WTC11 (cell line): ENCODE measurements around the gene ANKRD53. TPM values are rescaled to one million over a fixed set of nuclear protein-coding genes. Genes with fewer than 3 reads are reported as not detected.

Source experiments
- ATAC-seq: fragments of 200-7000 bp; cut with Tn5 transposase; 2 replicates; pipeline ENCODE4 v1.10.0; 2021; ENCODE audit warnings: mild to moderate bottlenecking, moderate library complexity
- CTCF ChIA-PET: fragments of 300-600 bp; sonication (Branson Sonifier 250); formaldehyde crosslinking; loops from one replicate; lab custom pipeline; 2021; ENCODE audit warnings: antibody characterized with exemption; lab: Charles Lee
- POLR2A ChIA-PET: fragments of 350-600 bp; sonication (Branson Sonifier 250); formaldehyde crosslinking; loops from one replicate; lab custom pipeline; 2021; ENCODE audit warnings: antibody characterized with exemption; lab: Charles Lee
- DNase-seq: peaks from one replicate; pipeline ENCODE4 v3.0.0; 2021; ENCODE audit warnings: low spot score
- H3K27ac Mint-ChIP-seq: 2 replicates; pipeline ENCODE4 v1.8.0; 2021; ENCODE audit warnings: mixed read lengths
- H3K27me3 Mint-ChIP-seq: 2 replicates; pipeline ENCODE4 v1.8.0; 2021; ENCODE audit warnings: low read depth, mild to moderate bottlenecking, moderate library complexity, mixed read lengths
- H3K36me3 Mint-ChIP-seq: 2 replicates; pipeline ENCODE4 v1.8.0; 2021; ENCODE audit warnings: mixed read lengths
- H3K4me1 Mint-ChIP-seq: 2 replicates; pipeline ENCODE4 v1.8.0; 2022; ENCODE audit warnings: mixed read lengths
- H3K4me3 Mint-ChIP-seq: 2 replicates; pipeline ENCODE4 v1.8.0; 2021; ENCODE audit warnings: mild to moderate bottlenecking, moderate library complexity, mixed read lengths
- H3K9me3 Mint-ChIP-seq: 2 replicates; pipeline ENCODE4 v1.8.0; 2021; ENCODE audit warnings: mixed read lengths
- CREM ChIP-seq: sonication (generic); formaldehyde crosslinking; IDR thresholded peaks from 2 replicates; pipeline ENCODE4 v1.8.1; 2022; ENCODE audit warnings: mild to moderate bottlenecking, missing genetic modification reagents, moderate library complexity
- ETV6 ChIP-seq: sonication (generic); formaldehyde crosslinking; IDR thresholded peaks from 2 replicates; pipeline ENCODE4 v1.8.1; 2022; ENCODE audit warnings: mild to moderate bottlenecking, missing genetic modification reagents
- RORB ChIP-seq: fragments of 250-450 bp; sonication (Bioruptor Pico); IDR thresholded peaks from 2 replicates; pipeline ENCODE4 v1.9.0; 2021; ENCODE audit warnings: mild to moderate bottlenecking
- SP1 ChIP-seq: sonication (generic); formaldehyde crosslinking; conservative IDR thresholded peaks from 2 replicates; pipeline ENCODE4 v1.8.1; 2022; ENCODE audit warnings: missing genetic modification reagents
- TEAD1 ChIP-seq: sonication (generic); formaldehyde crosslinking; IDR thresholded peaks from 2 replicates; pipeline ENCODE4 v1.8.0; 2022; ENCODE audit warnings: mild to moderate bottlenecking, missing genetic modification reagents
- TEAD4 ChIP-seq: sonication (generic); formaldehyde crosslinking; IDR thresholded peaks from 2 replicates; pipeline ENCODE4 v1.8.0; 2022; ENCODE audit warnings: mild to moderate bottlenecking, missing genetic modification reagents
- ZNF138 ChIP-seq: sonication (generic); formaldehyde crosslinking; conservative IDR thresholded peaks from 2 replicates; pipeline ENCODE4 v1.8.1; 2022; ENCODE audit warnings: mild to moderate bottlenecking, moderate library complexity, missing genetic modification reagents
- ZNF671 ChIP-seq: fragments of 250-450 bp; sonication (Bioruptor Pico); IDR thresholded peaks from 2 replicates; pipeline ENCODE4 v1.8.0; 2021; ENCODE audit warnings: mild to moderate bottlenecking
- total RNA-seq: library from RNA; stranded (reverse); gene quantifications from 3 replicates; pipeline ENCODE4 v1.2.3, GENCODE V29; 2021
- TF ChIP-seq, protein P1 (sequence below): sonication (generic); formaldehyde crosslinking; conservative IDR thresholded peaks from 2 replicates; pipeline ENCODE4 v1.8.1; 2023; ENCODE audit warnings: mild to moderate bottlenecking, low read depth, missing genetic modification reagents, moderate library complexity
- TF ChIP-seq, protein P2 (sequence below): sonication (generic); formaldehyde crosslinking; IDR thresholded peaks from 2 replicates; pipeline ENCODE4 v1.8.0; 2022; ENCODE audit warnings: missing genetic modification reagents
- TF ChIP-seq, protein P3 (sequence below): sonication (generic); formaldehyde crosslinking; IDR thresholded peaks from 2 replicates; pipeline ENCODE4 v1.8.1; 2023; ENCODE audit warnings: mild to moderate bottlenecking, missing genetic modification reagents, borderline replicate concordance
- TF ChIP-seq, protein P4 (sequence below): sonication (generic); formaldehyde crosslinking; IDR thresholded peaks from 2 replicates; pipeline ENCODE4 v1.8.1; 2022; ENCODE audit warnings: mild to moderate bottlenecking, missing genetic modification reagents, moderate library complexity, borderline replicate concordance
- TF ChIP-seq, protein P5 (sequence below): fragments of 250-450 bp; sonication (Bioruptor Pico); IDR thresholded peaks from 2 replicates; pipeline ENCODE4 v1.9.0; 2021; ENCODE audit warnings: mild to moderate bottlenecking, borderline replicate concordance

ANKRD53 gene
- total RNA-seq, 1 experiment from 2014 or later, result 0.81 TPM

DNA sequence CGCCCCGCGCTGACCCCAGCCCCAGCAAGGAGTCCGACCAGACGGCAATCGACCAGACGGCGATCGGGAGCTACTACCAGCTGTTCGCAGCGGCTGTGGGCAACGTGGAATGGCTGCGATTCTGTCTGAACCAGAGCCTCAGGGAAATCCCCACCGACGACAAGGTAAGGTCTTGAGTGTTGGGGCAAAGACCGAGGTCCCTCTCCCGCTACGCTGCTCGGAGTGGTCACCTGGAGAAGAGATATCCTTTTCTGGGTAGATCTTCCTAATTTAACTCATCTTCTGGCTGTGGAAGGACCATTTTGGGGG lies 704 bp downstream of the ANKRD53 start:
- peaks cover 47% of the 10 kb centered on the region for H3K27me3 Mint-ChIP-seq
- ChIA-PET CTCF (interaction anchor here (0.6 to 4.2 kb wide), 8 partner anchors 14 to 482 kb away, joined by 3 to 33 read pairs (median 7); partner anchors contain the start of gene ADD2), POLR2A (no interaction called here)
- no peak overlapping the region for H3K27ac Mint-ChIP-seq
- TF ChIP-seq ZNF138, result no peak
- no peak for TF ChIP-seq ETV6 (CRISPR knock-in tag)
- TF ChIP-seq SP1 (CRISPR knock-in tag), result no peak
- TF ChIP-seq, protein P1, sequence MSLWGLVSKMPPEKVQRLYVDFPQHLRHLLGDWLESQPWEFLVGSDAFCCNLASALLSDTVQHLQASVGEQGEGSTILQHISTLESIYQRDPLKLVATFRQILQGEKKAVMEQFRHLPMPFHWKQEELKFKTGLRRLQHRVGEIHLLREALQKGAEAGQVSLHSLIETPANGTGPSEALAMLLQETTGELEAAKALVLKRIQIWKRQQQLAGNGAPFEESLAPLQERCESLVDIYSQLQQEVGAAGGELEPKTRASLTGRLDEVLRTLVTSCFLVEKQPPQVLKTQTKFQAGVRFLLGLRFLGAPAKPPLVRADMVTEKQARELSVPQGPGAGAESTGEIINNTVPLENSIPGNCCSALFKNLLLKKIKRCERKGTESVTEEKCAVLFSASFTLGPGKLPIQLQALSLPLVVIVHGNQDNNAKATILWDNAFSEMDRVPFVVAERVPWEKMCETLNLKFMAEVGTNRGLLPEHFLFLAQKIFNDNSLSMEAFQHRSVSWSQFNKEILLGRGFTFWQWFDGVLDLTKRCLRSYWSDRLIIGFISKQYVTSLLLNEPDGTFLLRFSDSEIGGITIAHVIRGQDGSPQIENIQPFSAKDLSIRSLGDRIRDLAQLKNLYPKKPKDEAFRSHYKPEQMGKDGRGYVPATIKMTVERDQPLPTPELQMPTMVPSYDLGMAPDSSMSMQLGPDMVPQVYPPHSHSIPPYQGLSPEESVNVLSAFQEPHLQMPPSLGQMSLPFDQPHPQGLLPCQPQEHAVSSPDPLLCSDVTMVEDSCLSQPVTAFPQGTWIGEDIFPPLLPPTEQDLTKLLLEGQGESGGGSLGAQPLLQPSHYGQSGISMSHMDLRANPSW, result no peak
- no peaks in the 10 kb centered on the region for H3K9me3 Mint-ChIP-seq
- DNase-seq (no peak), ATAC-seq (no peak)
- H3K4me3 Mint-ChIP-seq, result peak overlapping the region; percentile 57
- no peaks in the 10 kb centered on the region for H3K36me3 Mint-ChIP-seq
- peaks cover 18% of the 10 kb centered on the region for H3K4me1 Mint-ChIP-seq

DNA sequence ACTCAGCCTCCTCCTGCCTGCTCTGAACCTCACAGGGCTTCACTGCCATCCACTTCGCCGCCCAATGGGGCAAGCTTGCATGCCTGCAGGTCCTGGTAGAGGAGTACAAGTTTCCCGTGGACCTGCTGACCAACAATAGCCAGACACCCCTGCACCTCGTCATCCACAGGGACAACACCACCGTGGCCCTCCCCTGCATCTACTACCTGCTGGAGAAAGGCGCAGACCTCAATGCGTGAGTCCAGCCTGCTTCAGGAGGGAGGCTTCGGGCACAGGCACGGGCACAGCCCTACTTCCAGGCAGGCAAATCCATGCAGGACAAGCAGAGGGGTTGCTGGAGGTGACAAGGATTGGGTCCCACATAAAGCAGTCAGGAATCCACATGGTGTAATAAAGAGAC lies 1.2 kb downstream of the ANKRD53 start:
- Mint-ChIP-seq H3K27me3 (peaks cover 43% of the 10 kb centered on the region), H3K4me1 (peaks cover 22% of the 10 kb centered on the region), H3K27ac (no peak overlapping the region), H3K4me3 (peak overlapping the region; percentile 57), H3K36me3 (no peaks in the 10 kb centered on the region), H3K9me3 (no peaks in the 10 kb centered on the region)
- DNase-seq (no peak), ATAC-seq (no peak)
- ChIA-PET POLR2A (interaction anchor here (0.7 kb wide), 1 partner anchor 110 kb away, joined by 4 read pairs; no protein-coding TSS in a partner anchor), CTCF (interaction anchor here (0.6 to 4.2 kb wide), 6 partner anchors 15 to 211 kb away, joined by 4 to 33 read pairs (median 12); partner anchors contain the start of gene ADD2)
- TF ChIP-seq ZNF671 (no peak), TEAD4 (CRISPR knock-in tag) (no peak), ZNF138 (no peak), RORB (CRISPR knock-in tag) (no peak), TEAD1 (CRISPR knock-in tag) (no peak), CREM (CRISPR knock-in tag) (no peak)
- TF ChIP-seq, protein P2, sequence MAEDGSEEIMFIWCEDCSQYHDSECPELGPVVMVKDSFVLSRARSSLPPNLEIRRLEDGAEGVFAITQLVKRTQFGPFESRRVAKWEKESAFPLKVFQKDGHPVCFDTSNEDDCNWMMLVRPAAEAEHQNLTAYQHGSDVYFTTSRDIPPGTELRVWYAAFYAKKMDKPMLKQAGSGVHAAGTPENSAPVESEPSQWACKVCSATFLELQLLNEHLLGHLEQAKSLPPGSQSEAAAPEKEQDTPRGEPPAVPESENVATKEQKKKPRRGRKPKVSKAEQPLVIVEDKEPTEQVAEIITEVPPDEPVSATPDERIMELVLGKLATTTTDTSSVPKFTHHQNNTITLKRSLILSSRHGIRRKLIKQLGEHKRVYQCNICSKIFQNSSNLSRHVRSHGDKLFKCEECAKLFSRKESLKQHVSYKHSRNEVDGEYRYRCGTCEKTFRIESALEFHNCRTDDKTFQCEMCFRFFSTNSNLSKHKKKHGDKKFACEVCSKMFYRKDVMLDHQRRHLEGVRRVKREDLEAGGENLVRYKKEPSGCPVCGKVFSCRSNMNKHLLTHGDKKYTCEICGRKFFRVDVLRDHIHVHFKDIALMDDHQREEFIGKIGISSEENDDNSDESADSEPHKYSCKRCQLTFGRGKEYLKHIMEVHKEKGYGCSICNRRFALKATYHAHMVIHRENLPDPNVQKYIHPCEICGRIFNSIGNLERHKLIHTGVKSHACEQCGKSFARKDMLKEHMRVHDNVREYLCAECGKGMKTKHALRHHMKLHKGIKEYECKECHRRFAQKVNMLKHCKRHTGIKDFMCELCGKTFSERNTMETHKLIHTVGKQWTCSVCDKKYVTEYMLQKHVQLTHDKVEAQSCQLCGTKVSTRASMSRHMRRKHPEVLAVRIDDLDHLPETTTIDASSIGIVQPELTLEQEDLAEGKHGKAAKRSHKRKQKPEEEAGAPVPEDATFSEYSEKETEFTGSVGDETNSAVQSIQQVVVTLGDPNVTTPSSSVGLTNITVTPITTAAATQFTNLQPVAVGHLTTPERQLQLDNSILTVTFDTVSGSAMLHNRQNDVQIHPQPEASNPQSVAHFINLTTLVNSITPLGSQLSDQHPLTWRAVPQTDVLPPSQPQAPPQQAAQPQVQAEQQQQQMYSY (CRISPR knock-in tag), result no peak
- TF ChIP-seq, protein P3, sequence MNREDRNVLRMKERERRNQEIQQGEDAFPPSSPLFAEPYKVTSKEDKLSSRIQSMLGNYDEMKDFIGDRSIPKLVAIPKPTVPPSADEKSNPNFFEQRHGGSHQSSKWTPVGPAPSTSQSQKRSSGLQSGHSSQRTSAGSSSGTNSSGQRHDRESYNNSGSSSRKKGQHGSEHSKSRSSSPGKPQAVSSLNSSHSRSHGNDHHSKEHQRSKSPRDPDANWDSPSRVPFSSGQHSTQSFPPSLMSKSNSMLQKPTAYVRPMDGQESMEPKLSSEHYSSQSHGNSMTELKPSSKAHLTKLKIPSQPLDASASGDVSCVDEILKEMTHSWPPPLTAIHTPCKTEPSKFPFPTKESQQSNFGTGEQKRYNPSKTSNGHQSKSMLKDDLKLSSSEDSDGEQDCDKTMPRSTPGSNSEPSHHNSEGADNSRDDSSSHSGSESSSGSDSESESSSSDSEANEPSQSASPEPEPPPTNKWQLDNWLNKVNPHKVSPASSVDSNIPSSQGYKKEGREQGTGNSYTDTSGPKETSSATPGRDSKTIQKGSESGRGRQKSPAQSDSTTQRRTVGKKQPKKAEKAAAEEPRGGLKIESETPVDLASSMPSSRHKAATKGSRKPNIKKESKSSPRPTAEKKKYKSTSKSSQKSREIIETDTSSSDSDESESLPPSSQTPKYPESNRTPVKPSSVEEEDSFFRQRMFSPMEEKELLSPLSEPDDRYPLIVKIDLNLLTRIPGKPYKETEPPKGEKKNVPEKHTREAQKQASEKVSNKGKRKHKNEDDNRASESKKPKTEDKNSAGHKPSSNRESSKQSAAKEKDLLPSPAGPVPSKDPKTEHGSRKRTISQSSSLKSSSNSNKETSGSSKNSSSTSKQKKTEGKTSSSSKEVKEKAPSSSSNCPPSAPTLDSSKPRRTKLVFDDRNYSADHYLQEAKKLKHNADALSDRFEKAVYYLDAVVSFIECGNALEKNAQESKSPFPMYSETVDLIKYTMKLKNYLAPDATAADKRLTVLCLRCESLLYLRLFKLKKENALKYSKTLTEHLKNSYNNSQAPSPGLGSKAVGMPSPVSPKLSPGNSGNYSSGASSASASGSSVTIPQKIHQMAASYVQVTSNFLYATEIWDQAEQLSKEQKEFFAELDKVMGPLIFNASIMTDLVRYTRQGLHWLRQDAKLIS (CRISPR knock-in tag), result no peak
- TF ChIP-seq, protein P4, sequence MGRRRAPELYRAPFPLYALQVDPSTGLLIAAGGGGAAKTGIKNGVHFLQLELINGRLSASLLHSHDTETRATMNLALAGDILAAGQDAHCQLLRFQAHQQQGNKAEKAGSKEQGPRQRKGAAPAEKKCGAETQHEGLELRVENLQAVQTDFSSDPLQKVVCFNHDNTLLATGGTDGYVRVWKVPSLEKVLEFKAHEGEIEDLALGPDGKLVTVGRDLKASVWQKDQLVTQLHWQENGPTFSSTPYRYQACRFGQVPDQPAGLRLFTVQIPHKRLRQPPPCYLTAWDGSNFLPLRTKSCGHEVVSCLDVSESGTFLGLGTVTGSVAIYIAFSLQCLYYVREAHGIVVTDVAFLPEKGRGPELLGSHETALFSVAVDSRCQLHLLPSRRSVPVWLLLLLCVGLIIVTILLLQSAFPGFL (CRISPR knock-in tag), result no peak
- TF ChIP-seq, protein P5, sequence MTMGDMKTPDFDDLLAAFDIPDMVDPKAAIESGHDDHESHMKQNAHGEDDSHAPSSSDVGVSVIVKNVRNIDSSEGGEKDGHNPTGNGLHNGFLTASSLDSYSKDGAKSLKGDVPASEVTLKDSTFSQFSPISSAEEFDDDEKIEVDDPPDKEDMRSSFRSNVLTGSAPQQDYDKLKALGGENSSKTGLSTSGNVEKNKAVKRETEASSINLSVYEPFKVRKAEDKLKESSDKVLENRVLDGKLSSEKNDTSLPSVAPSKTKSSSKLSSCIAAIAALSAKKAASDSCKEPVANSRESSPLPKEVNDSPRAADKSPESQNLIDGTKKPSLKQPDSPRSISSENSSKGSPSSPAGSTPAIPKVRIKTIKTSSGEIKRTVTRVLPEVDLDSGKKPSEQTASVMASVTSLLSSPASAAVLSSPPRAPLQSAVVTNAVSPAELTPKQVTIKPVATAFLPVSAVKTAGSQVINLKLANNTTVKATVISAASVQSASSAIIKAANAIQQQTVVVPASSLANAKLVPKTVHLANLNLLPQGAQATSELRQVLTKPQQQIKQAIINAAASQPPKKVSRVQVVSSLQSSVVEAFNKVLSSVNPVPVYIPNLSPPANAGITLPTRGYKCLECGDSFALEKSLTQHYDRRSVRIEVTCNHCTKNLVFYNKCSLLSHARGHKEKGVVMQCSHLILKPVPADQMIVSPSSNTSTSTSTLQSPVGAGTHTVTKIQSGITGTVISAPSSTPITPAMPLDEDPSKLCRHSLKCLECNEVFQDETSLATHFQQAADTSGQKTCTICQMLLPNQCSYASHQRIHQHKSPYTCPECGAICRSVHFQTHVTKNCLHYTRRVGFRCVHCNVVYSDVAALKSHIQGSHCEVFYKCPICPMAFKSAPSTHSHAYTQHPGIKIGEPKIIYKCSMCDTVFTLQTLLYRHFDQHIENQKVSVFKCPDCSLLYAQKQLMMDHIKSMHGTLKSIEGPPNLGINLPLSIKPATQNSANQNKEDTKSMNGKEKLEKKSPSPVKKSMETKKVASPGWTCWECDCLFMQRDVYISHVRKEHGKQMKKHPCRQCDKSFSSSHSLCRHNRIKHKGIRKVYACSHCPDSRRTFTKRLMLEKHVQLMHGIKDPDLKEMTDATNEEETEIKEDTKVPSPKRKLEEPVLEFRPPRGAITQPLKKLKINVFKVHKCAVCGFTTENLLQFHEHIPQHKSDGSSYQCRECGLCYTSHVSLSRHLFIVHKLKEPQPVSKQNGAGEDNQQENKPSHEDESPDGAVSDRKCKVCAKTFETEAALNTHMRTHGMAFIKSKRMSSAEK (CRISPR knock-in tag), result no peak
